HPDE6-E6E7 (cell line): ENCODE results near the gene TCP11L2.
A peak's percentile ranks its signal among the peaks of the same experiment; 100 is the strongest.
"Not testable (repeated sequence)": the region's sequence is repeated elsewhere in the genome, so short reads cannot be mapped to it uniquely, and the experiment has no call there.

Experiments used
- DNase-seq: peaks from one replicate; pipeline ENCODE4 v3.0.0; 2011; ENCODE audit warnings: missing footprints; ENCODE audit errors: extremely low spot score

Gene TCP11L2

DNA sequence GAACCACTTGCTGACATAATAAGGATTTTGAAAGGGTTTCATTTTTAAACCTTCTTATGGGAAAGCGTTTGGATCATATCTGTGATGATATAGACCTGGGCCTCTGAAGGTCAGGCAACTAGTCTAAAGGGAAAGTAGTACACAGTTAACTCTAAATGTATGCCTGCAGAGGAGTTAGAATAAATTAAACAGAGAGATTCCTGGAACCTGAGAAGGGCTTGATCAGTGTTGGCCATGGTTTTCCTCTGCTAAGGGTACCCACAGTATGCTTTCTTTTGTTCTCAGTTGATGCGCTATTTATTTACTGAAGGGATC is 40.6 kb downstream of the TCP11L2 start:
- no peak for DNase-seq

GRCh38 chr12:106344131-106344530 is 41.6 kb downstream of the TCP11L2 start:
- DNase-seq: no peak

DNA sequence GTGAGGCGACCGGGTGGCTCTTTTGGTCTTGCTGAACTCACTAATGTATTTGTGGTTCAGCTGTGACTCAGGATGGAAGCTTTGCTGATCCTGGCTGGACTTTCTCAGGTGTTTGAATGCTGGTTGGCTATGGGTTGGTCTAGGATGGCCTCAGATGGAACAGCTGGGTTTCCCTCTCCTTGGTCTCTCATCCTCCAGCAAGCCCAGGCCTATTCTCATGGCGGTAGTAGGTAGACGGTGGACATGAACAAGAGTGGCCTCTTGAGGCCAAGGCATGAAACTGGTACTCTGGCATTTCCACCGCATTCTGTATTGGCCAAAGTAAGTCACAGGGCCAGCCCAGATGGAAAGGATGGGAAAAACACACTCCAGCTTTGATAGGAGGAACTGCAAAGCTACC is 43.2 kb downstream of the TCP11L2 start:
- DNase-seq: peak; percentile 48

- DNase-seq: no peak
Measured at GRCh38 chr12:106348411-106348810, 45.9 kb downstream of the TCP11L2 start.

DNA sequence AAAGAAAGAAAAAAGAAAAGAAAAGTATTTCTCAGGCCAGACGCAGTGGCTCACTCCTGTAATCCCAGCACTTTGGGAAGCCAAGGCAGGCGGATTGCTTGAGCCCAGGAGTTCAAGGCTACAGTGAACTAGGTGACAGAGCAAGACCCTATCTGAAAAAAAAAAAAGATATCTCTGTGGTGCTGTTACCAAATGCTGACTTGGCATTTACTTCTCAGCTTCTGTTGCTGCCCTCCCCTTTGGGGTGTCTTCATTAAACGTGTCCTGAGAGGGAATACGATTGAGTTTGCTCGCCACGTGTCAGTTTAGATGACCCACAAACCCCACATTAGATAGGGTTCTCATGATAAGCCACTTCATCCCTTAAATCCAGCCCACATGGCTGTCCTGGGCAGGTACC is 50.6 kb downstream of the TCP11L2 start:
- no peak for DNase-seq

GRCh38 chr12:106357549-106358395 is 55.2 kb downstream of the TCP11L2 start, which contains the start of gene POLR3B:
TSS of gene POLR3B (plus strand) at chr12:106357748. CDS start at chr12:106357880, 132 bp downstream.
- DNase-seq: peak; percentile 91

GRCh38 chr12:106358396-106359241 is 56.1 kb downstream of the TCP11L2 start:
- no peak for DNase-seq

DNA sequence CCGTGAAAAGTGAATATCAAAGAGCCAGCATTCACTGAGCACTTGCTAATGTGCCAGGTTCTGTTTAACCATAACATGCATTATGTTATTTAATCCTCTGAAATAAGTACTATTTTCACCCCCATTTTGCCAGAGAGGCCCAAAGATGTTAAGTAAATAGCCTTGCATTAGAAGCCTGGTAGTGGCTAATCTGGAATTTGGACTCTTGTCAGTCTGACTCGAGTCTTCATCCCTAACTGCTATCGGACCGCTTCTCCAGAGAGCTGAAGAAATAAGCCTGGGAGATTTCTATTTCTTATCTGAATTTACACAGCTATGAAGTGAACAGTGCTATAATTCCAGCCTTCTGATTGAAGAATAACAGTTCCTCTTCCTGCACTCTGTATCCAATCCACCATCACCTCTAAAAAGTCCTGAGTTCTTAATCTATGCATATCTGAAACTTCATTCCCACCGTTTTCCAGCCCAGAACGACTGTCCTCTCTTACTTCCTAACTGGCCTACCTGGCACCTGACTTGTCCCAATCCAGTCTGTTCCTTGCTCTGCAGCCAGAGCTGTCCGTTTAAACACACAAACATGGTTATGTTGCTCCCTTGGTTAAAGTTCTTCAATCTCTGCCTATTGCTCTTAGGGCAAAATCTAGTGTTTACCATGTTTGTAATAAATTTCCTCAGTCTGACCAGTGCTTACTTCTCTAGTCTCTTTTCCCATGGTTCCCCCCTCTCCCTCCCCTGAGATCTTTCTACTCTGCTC is 57.3 kb downstream of the TCP11L2 start:
- no peak for DNase-seq

- no peak for DNase-seq
Measured at GRCh38 chr12:106360400-106360994, 58.0 kb downstream of the TCP11L2 start.

DNA sequence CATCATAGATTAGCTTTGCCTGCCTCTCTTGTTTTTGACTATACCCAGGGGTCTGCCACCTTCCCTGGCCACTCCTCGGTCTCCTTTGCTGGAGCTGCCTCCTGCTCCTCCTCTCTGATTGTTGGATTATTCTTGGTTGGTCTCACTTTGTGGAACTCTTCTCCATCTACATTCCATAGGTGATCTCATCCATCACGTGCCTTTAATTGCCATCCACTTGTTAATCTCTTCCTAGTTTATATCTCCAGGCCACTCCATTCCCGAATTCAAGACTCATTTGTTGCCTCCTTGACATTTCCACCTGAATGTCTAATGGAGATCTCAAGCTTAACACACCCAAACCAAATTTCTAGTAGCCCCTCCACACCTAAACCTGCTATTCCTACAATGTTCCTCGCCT is 60.4 kb downstream of the TCP11L2 start:
- DNase-seq: no peak

GRCh38 chr12:106364261-106364660 is 61.7 kb downstream of the TCP11L2 start:
- no peak for DNase-seq

- DNase-seq: peak; percentile 72
Measured at GRCh38 chr12:106369624-106370346, 67.3 kb downstream of the TCP11L2 start.

DNA sequence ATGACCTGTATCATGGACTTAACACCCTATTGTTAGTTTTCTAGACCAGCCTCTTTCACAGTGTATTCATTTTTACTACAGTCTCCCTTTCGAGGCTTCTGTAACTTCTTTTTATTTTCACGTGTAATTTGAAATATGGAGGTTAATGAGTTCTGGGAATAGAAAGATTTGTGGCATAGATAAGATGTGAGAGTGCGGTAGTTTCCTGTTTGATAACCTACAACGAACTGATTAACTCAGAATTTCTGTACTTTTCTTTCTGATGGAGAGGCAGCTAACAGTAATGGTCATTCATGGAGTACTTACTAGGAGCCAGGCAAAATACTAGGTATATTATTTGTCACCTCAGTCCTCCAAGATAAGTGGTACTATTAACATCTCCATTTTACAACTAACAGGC is 76.3 kb downstream of the TCP11L2 start:
- DNase-seq: no peak

GRCh38 chr12:106380954-106381353 is 78.4 kb downstream of the TCP11L2 start:
- no peak for DNase-seq

DNA sequence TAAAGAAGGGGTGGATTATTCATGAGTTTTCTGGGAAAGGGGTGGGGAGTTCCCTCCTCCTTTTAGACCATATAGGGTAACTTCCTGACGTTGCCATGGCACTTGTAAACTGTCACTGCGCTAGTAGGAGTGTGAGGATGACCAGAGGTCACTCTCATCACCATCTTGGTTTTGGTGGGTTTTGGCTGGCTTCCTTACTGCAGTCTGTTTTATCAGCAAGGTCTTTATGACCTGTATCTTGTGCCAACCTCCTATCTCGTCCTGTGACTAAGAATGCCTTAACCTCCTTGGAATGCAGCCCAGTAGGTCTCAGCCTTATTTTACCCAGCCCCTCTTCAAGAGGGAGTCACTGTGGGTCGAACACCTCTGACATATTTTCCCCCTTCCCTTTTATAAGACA is 79.3 kb downstream of the TCP11L2 start:
- not testable (repeated sequence) for DNase-seq

DNA sequence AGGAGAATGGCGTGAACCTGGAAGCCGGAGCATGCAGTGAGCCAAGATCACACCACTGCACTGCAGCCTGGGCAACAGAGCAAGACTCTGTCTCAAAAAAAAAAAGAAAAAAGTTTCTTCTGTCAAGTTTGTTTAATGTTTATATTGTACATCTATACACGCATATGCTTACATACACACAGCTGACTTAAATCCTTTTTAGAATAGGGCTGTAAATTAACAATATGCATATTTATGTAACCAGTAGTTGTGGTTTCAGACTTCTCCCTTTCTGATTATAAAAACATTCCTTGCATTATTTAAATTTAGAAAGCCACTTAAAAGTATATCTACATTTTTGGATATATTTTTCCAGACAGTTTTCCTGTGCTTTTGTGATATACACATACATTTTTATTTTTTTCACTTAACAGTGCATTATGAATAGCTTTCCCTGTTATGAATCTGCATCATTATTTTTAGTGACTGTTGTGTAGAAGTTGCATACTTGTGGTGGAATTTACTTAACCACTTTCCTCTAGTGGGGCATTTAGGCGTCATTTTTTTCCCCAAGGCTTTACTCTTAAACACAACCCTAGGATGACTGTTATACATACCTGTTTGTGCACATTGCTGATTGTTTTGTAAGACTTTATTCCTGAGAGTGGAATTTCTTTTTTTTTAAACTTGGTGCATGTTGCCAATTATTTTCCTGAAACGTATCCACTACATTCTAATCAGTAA is 84.4 kb downstream of the TCP11L2 start:
- no peak for DNase-seq

DNA sequence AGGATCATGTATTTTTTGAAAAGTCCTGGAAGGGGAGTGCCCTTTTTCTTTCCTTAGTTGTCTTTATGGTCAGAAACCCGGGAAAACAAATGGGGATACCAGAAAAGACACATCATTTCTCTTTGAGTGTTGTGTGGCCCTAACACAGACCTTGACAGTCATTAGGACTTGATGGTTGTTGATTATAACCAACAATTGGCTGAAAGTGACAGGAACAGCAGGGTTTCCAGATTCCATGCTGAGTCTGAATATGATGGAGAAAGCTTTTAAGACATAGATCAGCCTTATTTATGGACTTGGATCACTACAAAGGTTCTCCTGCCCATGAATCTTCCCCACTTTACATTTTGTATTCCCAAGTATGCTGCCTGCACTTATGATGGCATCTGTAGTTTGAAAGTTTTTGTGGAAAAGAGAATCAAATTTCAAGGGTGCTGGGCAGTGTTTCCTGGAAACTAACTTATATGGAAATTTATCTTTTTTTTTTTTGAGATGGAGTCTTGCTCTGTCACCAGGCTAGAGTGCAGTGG is 85.4 kb downstream of the TCP11L2 start:
- no peak for DNase-seq

- DNase-seq: no peak
Measured at GRCh38 chr12:106389151-106389550, 86.6 kb downstream of the TCP11L2 start.

- DNase-seq: no peak
Measured at GRCh38 chr12:106392759-106393158, 90.2 kb downstream of the TCP11L2 start.
